HCT116 (cell line): Measurements from ENCODE around the gene MINK1. TPM values are rescaled to one million over a fixed set of nuclear protein-coding genes. Genes with fewer than 3 reads are reported as not detected.

Experiments used
- ATAC-seq: fragments of 200-7000 bp; cut with Tn5 transposase; 2 replicates; pipeline ENCODE4 v1.9.1; 2020; ENCODE audit warnings: mild to moderate bottlenecking, moderate library complexity
- BruUV-seq: library from RNA; stranded (reverse); fragments of 400-500 nt; replicated peaks from 2 replicates; lab custom pipeline; 2021; lab: Mats Ljungman, UMichigan
- CTCF ChIA-PET: fragments of 300-600 bp; sonication (Branson Sonifier 250); formaldehyde crosslinking; loops from one replicate; lab custom pipeline; 2021; ENCODE audit warnings: antibody characterized with exemption; lab: Charles Lee
- POLR2A ChIA-PET: fragments of 300-600, 350-600 bp; sonication (Branson Sonifier 250); formaldehyde crosslinking; loops from one replicate; lab custom pipeline; 2021; ENCODE audit warnings: antibody characterized with exemption; lab: Charles Lee
- RAD21 ChIA-PET, 2 experiments: fragments of 300-600 bp; sonication (Branson Sonifier 250); formaldehyde crosslinking; loops; one replicate each; lab custom pipeline; 2023; ENCODE audit warnings: low total read pairs in 2 of 2; ENCODE audit not compliant: uncharacterized antibody in 2 of 2, unreplicated experiment in 2 of 2, low non-redundant PET in 1 of 2; lab: Charles Lee
- DNase-seq: peaks from one replicate; pipeline ENCODE4 v3.0.0-alpha.2; 2010; ENCODE audit warnings: low read depth, low spot score
- H2AFZ ChIP-seq: fragments of 200-600 bp; shearing (Covaris generic), sonication (generic); 2 replicates; pipeline ENCODE4 v1.6.1; 2017; ENCODE audit warnings: low read depth, mixed run types, mixed read lengths, antibody characterized with exemption, low read length; ENCODE audit not compliant: poor library complexity, severe bottlenecking
- H3K27ac ChIP-seq: 2 replicates; pipeline ENCODE4 v1.5.1; 2012; ENCODE audit warnings: low read depth, low read length
- H3K27me3 ChIP-seq: fragments of 200-600 bp; sonication (generic); 2 replicates; pipeline ENCODE4 v1.6.1; 2016; ENCODE audit warnings: mixed run types, low read length, mixed read lengths; ENCODE audit not compliant: insufficient read depth
- H3K36me3 ChIP-seq, 2 experiments: fragments of 200-500 bp in 1 of 2; fragments of 200-600 bp in 1 of 2; sonication (Bioruptor generic) in 1 of 2; sonication (generic) in 1 of 2; 2 replicates each; pipeline versions ENCODE4 v1.5.1 to v1.6.1; 2014 to 2016; ENCODE audit warnings: low read length in 2 of 2, inconsistent platforms in 1 of 2, mixed read lengths in 1 of 2, mixed run types in 1 of 2; ENCODE audit not compliant: insufficient read depth in 2 of 2, control insufficient read depth in 1 of 2
- H3K4me1 ChIP-seq, 2 experiments: fragments of 200-600 bp in 1 of 2; sonication (generic) in 1 of 2; 2 replicates each; pipeline versions ENCODE4 v1.5.1 to v1.6.1; 2012 to 2017; ENCODE audit warnings: low read length in 2 of 2, inconsistent platforms in 1 of 2, mild to moderate bottlenecking in 1 of 2, mixed read lengths in 1 of 2, mixed run types in 1 of 2, moderate library complexity in 1 of 2; ENCODE audit not compliant: insufficient read depth in 2 of 2, control insufficient read depth in 1 of 2
- H3K4me2 ChIP-seq: fragments of 200-600 bp; sonication (generic); 2 replicates; pipeline ENCODE4 v1.6.1; 2017; ENCODE audit warnings: mixed run types, low read length, mixed read lengths
- H3K4me3 ChIP-seq, 2 experiments: fragments of 200-600 bp in 1 of 2; sonication (generic) in 1 of 2; replicated peaks in 1 of 2; 2 replicates each; pipeline ENCODE4 v1.5.1; 2011 to 2016; ENCODE audit warnings: low read length in 2 of 2, control low read depth in 1 of 2, low read depth in 1 of 2, mild to moderate bottlenecking in 1 of 2, mixed read lengths in 1 of 2, mixed run types in 1 of 2
- H3K79me2 ChIP-seq: fragments of 200-600 bp; sonication (generic); 2 replicates; pipeline ENCODE4 v1.6.1; 2017; ENCODE audit warnings: mild to moderate bottlenecking, mixed run types, low read length, moderate library complexity, mixed read lengths; ENCODE audit not compliant: insufficient read depth
- H3K9ac ChIP-seq: fragments of 200-600 bp; sonication (generic); 2 replicates; pipeline ENCODE4 v1.6.1; 2016; ENCODE audit warnings: low read length, mixed read lengths
- H3K9me2 ChIP-seq: fragments of 200-600 bp; sonication (generic), shearing (Covaris generic); 2 replicates; pipeline ENCODE4 v1.6.1; 2017; ENCODE audit warnings: mixed run types, mild to moderate bottlenecking, moderate library complexity; ENCODE audit not compliant: insufficient read depth
- H3K9me3 ChIP-seq, 2 experiments: fragments of 200-500 bp in 1 of 2; fragments of 200-600 bp in 1 of 2; sonication (Bioruptor generic) in 1 of 2; sonication (generic) in 1 of 2; 2 replicates each; pipeline ENCODE4 v1.6.1; 2014 to 2017; ENCODE audit warnings: low read length in 2 of 2, mixed read lengths in 2 of 2, inconsistent platforms in 1 of 2, low read depth in 1 of 2, mild to moderate bottlenecking in 1 of 2, mixed run types in 1 of 2, moderate library complexity in 1 of 2; ENCODE audit not compliant: control insufficient read depth in 1 of 2, insufficient read depth in 1 of 2
- H4K20me1 ChIP-seq: fragments of 200-600 bp; sonication (generic), shearing (Covaris generic); 2 replicates; pipeline ENCODE4 v1.6.1; 2017; ENCODE audit warnings: mixed run types, mild to moderate bottlenecking, moderate library complexity; ENCODE audit not compliant: insufficient read depth
- CBX3 ChIP-seq: IDR thresholded peaks from 2 replicates; pipeline ENCODE4 v1.6.1; 2012; ENCODE audit warnings: low read depth
- CEBPB ChIP-seq: IDR thresholded peaks from 2 replicates; pipeline ENCODE4 v1.6.1; 2012; ENCODE audit warnings: low read depth
- CTCF ChIP-seq, 3 experiments: fragments of 200-600 bp in 1 of 3; sonication (generic) in 1 of 3; IDR thresholded peaks in 2 of 3; conservative IDR thresholded peaks in 1 of 3; 2 replicates each; pipeline ENCODE4 v1.5.1; 2012 to 2017; ENCODE audit warnings: low read depth in 2 of 3, low read length in 2 of 3, antibody characterized with exemption in 1 of 3, borderline replicate concordance in 1 of 3, control low read depth in 1 of 3, mild to moderate bottlenecking in 1 of 3, mixed read lengths in 1 of 3, mixed run types in 1 of 3, moderate library complexity in 1 of 3; ENCODE audit not compliant: insufficient read depth in 1 of 3
- ELF1 ChIP-seq: IDR thresholded peaks from 2 replicates; pipeline ENCODE4 v1.6.1; 2012; ENCODE audit warnings: low read depth, borderline replicate concordance
- EZH2phosphoT487 ChIP-seq: fragments of 200-600 bp; IDR thresholded peaks from 2 replicates; pipeline ENCODE4 v1.6.1; 2018; ENCODE audit warnings: antibody characterized with exemption, borderline replicate concordance
- JUND ChIP-seq: IDR thresholded peaks from 2 replicates; pipeline ENCODE4 v1.6.1; 2012
- MAX ChIP-seq: IDR thresholded peaks from 2 replicates; pipeline ENCODE4 v1.6.1; 2012
- POLR2AphosphoS5 ChIP-seq: IDR thresholded peaks from 2 replicates; pipeline ENCODE4 v1.6.1; 2011; ENCODE audit warnings: mild to moderate bottlenecking, low read depth, low read length, moderate library complexity
- RAD21 ChIP-seq: IDR thresholded peaks from 2 replicates; pipeline ENCODE4 v1.6.1; 2012; ENCODE audit warnings: low read depth, mild to moderate bottlenecking
- REST ChIP-seq: IDR thresholded peaks from 2 replicates; pipeline ENCODE4 v1.6.1; 2012; ENCODE audit warnings: low read depth
- SIN3A ChIP-seq: IDR thresholded peaks from 2 replicates; pipeline ENCODE4 v1.6.1; 2012; ENCODE audit warnings: low read depth
- YY1 ChIP-seq: IDR thresholded peaks from 2 replicates; pipeline ENCODE4 v1.6.1; 2011; ENCODE audit warnings: low read length, low read depth, moderate library complexity, mild to moderate bottlenecking; ENCODE audit not compliant: insufficient replicate concordance; ENCODE audit errors: extremely low read depth
- ZBTB33 ChIP-seq: IDR thresholded peaks from 2 replicates; pipeline ENCODE4 v1.6.1; 2011; ENCODE audit warnings: mild to moderate bottlenecking, low read length, moderate library complexity; ENCODE audit not compliant: insufficient replicate concordance; ENCODE audit errors: extremely low read depth
- ZFX ChIP-seq: fragments of 450-650 bp; IDR thresholded peaks from 2 replicates; pipeline ENCODE4 v1.6.1; 2017
- ZNF274 ChIP-seq: fragments of 200-500 bp; sonication (Bioruptor generic); IDR thresholded peaks from 2 replicates; pipeline ENCODE4 v1.6.1; 2014; ENCODE audit warnings: mild to moderate bottlenecking, low read depth, low read length, inconsistent platforms
- intact Hi-C: fragments of 100-400 bp; cut with micrococcal nuclease; formaldehyde crosslinking; loops from 2 replicates; pipeline ENCODE4 v1.10.0; 2022
- total RNA-seq: library from RNA; stranded (reverse); gene quantifications from one replicate; pipeline ENCODE4 v1.2.1, GENCODE V29; 2021; ENCODE audit not compliant: unreplicated experiment

Gene MINK1
- total RNA-seq, 1 experiment from 2014 or later, result 85.2 TPM

GRCh38 chr17:4880857-4881256, 47.7 kb downstream of the MINK1 start (continued):
- TF ChIP-seq REST (no peak), ZFX (no peak), POLR2AphosphoS5 (no peak)
- TF ChIP-seq, all 23 proteins: peak for 0

- H2AFZ ChIP-seq, result no peak overlapping the region
- no peaks in the 10 kb centered on the region for H3K27me3 ChIP-seq
- no peaks in the 10 kb centered on the region for H3K9me2 ChIP-seq
- H3K27ac ChIP-seq, result no peak overlapping the region
- ATAC-seq, result peak; percentile 98
- no peaks in the 10 kb centered on the region for H3K9me3 ChIP-seq
- ChIA-PET POLR2A (no interaction called here), CTCF (no interaction called here), RAD21 (no interaction called here)
- no peaks in the 10 kb centered on the region for H4K20me1 ChIP-seq
- H3K4me2 ChIP-seq, result no peak overlapping the region
- no peak for DNase-seq
- H3K9ac ChIP-seq, result no peak overlapping the region
- intact Hi-C loops, result loop anchor here (1.0 to 10.0 kb wide), 3 partner anchors 47 to 172 kb away; partner anchors contain the start of genes ARRB2 and MINK1
- H3K4me1 ChIP-seq, result no peaks in the 10 kb centered on the region
- BruUV-seq, result TSS peak; percentile 23
- peaks cover 12 to 19% of the 10 kb centered on the region in 2 experiments; a peak in 3 of 4 replicates for H3K36me3 ChIP-seq
- H3K4me3 ChIP-seq, result no peak overlapping the region
- H3K79me2 ChIP-seq, result 0 out of 2 replicates have a peak, but pooled peaks cover 3% of the 10 kb centered on the region
- TF ChIP-seq ZBTB33 (no peak), ELF1 (no peak), SIN3A (no peak), YY1 (no peak), EZH2phosphoT487 (no peak), ZFX (no peak), CBX3 (no peak), POLR2AphosphoS5 (0 out of 2 replicates have a peak, but pooled peaks have one; percentile 26), MAX (no peak), JUND (no peak), CTCF (IDR thresholded peaks at IDR 0.05 in 2 of 3, conservative IDR thresholded peaks at IDR 0.05 in 1 of 3; ENCODE audit: borderline replicate concordance in 1 of 3, insufficient read depth in 1 of 3, low read depth in 2 of 3, low read length in 2 of 3) (peak; percentile 89 to 97 (median 90)), CEBPB (no peak), ZNF274 (no peak), RAD21 (peak; percentile 89)
Measured at GRCh38 chr17:4881761-4882555, 48.8 kb downstream of the MINK1 start.
